Central memory CD8-positive, alpha-beta T cell (primary cell): ENCODE measurements around the gene TNS1.

Experiments
- ATAC-seq: fragments of 150-1000 bp; cut with Tn5 transposase; replicated peaks from 2 replicates; pipeline ENCODE4 v1.10.0; 2022; ENCODE audit warnings: mild to moderate bottlenecking, moderate FRiP score, moderate number of reproducible peaks; ENCODE audit not compliant: poor library complexity, severe bottlenecking; ENCODE audit errors: extremely low read depth
- DNase-seq, 2 donors: peaks; one replicate each; pipeline ENCODE4 v3.0.0; 2021; ENCODE audit warnings: low spot score in 2 of 2
- H3K27ac Mint-ChIP-seq: one replicate; pipeline ENCODE4 v1.8.0; 2022; ENCODE audit warnings: low read depth, mild to moderate bottlenecking, moderate library complexity, mixed read lengths
- H3K27me3 Mint-ChIP-seq: one replicate; pipeline ENCODE4 v1.8.0; 2022; ENCODE audit warnings: mixed read lengths
- H3K36me3 Mint-ChIP-seq: one replicate; pipeline ENCODE4 v1.8.0; 2022; ENCODE audit warnings: mild to moderate bottlenecking, moderate library complexity, mixed read lengths; ENCODE audit not compliant: insufficient read depth
- H3K4me1 Mint-ChIP-seq: one replicate; pipeline ENCODE4 v1.8.0; 2022; ENCODE audit warnings: mixed read lengths
- H3K4me3 Mint-ChIP-seq: one replicate; pipeline ENCODE4 v1.8.0; 2022; ENCODE audit warnings: mild to moderate bottlenecking, moderate library complexity, mixed read lengths
- H3K9me3 Mint-ChIP-seq: one replicate; pipeline ENCODE4 v1.8.0; 2022; ENCODE audit warnings: mixed read lengths

Gene TNS1

GRCh38 chr2:217997510-217997909, 5.3 kb downstream of the TNS1 start:
- Mint-ChIP-seq H3K36me3 (no peaks in the 10 kb centered on the region), H3K4me3 (no peak overlapping the region), H3K4me1 (no peaks in the 10 kb centered on the region), H3K9me3 (no peaks in the 10 kb centered on the region), H3K27me3 (peaks cover 62% of the 10 kb centered on the region), H3K27ac (no peak overlapping the region)
- ATAC-seq (no peak), DNase-seq (no peak)

GRCh38 chr2:217996361-217996760, 6.4 kb downstream of the TNS1 start:
- Mint-ChIP-seq H3K4me3 (no peak overlapping the region), H3K27me3 (peaks cover 62% of the 10 kb centered on the region), H3K27ac (no peak overlapping the region), H3K36me3 (no peaks in the 10 kb centered on the region), H3K9me3 (no peaks in the 10 kb centered on the region), H3K4me1 (no peaks in the 10 kb centered on the region)
- DNase-seq (no peak), ATAC-seq (no peak)

- Mint-ChIP-seq H3K9me3 (no peaks in the 10 kb centered on the region), H3K4me3 (no peak overlapping the region), H3K27ac (no peak overlapping the region), H3K36me3 (no peaks in the 10 kb centered on the region), H3K27me3 (peaks cover 56% of the 10 kb centered on the region), H3K4me1 (no peaks in the 10 kb centered on the region)
- ATAC-seq, result no peak
- no peak for DNase-seq
Observed at GRCh38 chr2:217995731-217996231, 7.0 kb downstream of the TNS1 start.

DNA sequence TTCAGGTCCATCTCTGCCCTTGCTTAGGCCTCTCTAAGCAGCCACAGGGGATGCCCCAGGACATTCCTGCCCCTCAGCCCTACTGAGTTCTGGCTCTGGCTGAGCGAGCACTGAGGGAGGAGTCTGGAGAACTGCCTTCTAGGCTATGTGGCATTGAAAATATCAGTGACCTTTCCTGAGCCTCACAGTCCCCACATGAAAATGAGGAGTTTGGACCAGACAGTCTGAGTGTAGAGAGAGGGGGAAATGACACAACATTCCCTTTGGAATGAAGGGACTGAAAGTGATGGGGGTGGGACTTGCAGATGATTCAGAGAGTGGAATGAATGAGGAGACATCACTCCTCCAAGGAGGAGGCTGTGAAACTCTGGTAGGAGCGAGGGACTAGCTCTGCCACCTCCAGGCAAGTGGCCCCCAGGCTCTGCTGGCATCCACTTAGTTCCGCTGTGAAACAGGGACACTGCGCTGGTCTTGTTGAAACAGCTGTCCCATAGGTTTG, 8.0 kb downstream of the TNS1 start:
- H3K4me1 Mint-ChIP-seq, result no peaks in the 10 kb centered on the region
- no peak overlapping the region for H3K4me3 Mint-ChIP-seq
- no peak for DNase-seq
- no peaks in the 10 kb centered on the region for H3K36me3 Mint-ChIP-seq
- no peaks in the 10 kb centered on the region for H3K9me3 Mint-ChIP-seq
- ATAC-seq, result no peak
- H3K27me3 Mint-ChIP-seq, result peaks cover 47% of the 10 kb centered on the region
- H3K27ac Mint-ChIP-seq, result no peak overlapping the region

DNA sequence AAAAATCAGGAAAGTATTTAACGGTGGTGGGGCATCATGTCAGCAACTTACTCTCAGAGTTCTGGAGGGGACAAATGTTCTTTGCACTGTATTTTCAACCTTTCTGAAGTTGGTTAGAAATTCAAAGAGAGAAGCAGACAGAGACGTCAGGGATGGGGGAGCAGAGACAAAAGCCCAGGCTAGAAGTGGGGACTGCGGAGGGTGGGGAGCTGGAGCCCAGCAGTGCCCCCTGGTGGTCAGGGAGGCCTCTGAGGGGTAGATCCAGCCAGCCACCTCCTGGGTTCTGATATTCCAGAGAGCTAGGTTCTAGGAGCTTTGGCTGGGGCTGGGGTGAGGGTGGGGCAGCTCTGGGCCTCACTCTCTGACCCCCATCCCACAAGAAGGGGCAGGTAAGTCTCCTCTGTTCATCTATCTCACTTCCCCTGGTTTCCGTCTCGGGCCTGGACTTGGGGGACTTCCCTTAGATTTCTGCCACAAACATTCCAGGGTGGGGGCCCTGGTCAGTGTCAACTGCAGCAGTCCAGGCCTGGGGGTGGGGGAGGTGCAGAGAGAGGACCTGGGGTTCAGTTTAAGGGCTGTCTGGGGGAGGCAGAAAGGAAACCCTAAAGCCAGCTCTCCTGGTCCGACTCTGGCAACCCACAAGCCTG, 8.9 kb downstream of the TNS1 start:
- DNase-seq (peak in 1 of 2 donors; percentile 26), ATAC-seq (no peak)
- no peaks in the 10 kb centered on the region for H3K36me3 Mint-ChIP-seq
- H3K27me3 Mint-ChIP-seq, result peaks cover 45% of the 10 kb centered on the region
- H3K4me3 Mint-ChIP-seq, result no peak overlapping the region
- H3K9me3 Mint-ChIP-seq, result no peaks in the 10 kb centered on the region
- peaks cover 2% of the 10 kb centered on the region for H3K4me1 Mint-ChIP-seq
- no peak overlapping the region for H3K27ac Mint-ChIP-seq

DNA sequence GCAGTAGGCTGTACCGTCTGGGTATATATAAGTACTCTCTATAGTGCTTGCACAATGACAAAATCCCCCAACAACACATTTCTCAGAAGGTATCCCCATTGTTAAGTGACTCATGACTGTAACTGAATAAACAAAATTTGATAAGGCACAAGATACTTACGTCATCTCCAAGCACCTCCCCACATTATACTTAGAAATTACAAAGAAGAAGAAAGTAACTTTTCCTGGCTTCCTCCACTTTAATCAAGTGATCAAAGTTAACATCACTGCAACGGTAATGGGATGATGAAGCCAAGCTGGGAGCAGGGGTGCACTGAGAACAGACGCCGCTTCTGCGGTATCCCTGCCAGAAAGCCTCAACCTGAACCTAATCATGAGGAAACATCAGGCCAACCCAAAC, 9.7 kb downstream of the TNS1 start:
- ATAC-seq (no peak), DNase-seq (no peak)
- H3K4me1 Mint-ChIP-seq, result peaks cover 6% of the 10 kb centered on the region
- H3K4me3 Mint-ChIP-seq, result no peak overlapping the region
- no peaks in the 10 kb centered on the region for H3K9me3 Mint-ChIP-seq
- H3K27ac Mint-ChIP-seq, result no peak overlapping the region
- no peaks in the 10 kb centered on the region for H3K36me3 Mint-ChIP-seq
- H3K27me3 Mint-ChIP-seq, result peaks cover 46% of the 10 kb centered on the region

GRCh38 chr2:217992061-217992460, 10.7 kb downstream of the TNS1 start:
- no peak for ATAC-seq
- no peak for DNase-seq
- Mint-ChIP-seq H3K36me3 (no peaks in the 10 kb centered on the region), H3K9me3 (no peaks in the 10 kb centered on the region), H3K27me3 (peaks cover 36% of the 10 kb centered on the region), H3K4me1 (peaks cover 6% of the 10 kb centered on the region), H3K4me3 (no peak overlapping the region), H3K27ac (no peak overlapping the region)

DNA sequence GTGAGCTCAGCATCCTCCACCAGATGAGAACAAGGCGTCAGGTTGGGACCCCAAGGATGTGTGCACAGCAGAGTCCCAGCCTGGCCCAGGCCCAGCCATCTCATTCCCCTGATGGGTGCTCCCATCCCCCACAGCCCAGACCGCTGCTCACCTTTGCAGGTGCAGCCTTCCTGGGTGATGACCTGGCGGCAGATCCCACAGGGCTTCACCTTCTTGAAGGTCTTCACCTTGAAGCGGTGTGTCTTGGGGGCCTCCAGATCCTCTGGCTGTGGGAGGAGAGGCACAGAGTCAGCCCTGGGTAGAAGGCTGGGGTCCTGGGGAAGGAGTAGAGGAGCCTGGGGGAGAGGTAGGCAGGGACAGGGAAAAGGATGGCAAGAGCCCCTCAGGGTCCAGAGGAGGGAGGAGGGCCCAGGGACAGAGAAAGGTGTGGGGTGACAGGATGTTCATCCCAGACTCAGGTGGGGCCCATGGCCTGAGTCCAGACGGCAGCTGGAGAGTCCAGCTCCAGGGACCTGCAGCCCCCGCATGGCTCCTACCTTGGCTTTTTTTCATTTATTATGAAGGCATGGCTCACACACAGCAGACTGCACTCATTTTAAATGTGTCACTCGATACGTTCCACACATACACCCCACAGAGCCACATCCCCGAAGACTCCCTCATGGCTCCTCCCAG, 11.9 kb downstream of the TNS1 start:
- peaks cover 26% of the 10 kb centered on the region for H3K27me3 Mint-ChIP-seq
- no peaks in the 10 kb centered on the region for H3K9me3 Mint-ChIP-seq
- no peak for DNase-seq
- H3K36me3 Mint-ChIP-seq, result no peaks in the 10 kb centered on the region
- H3K4me1 Mint-ChIP-seq, result peaks cover 6% of the 10 kb centered on the region
- H3K4me3 Mint-ChIP-seq, result no peak overlapping the region
- ATAC-seq, result no peak
- no peak overlapping the region for H3K27ac Mint-ChIP-seq

DNA sequence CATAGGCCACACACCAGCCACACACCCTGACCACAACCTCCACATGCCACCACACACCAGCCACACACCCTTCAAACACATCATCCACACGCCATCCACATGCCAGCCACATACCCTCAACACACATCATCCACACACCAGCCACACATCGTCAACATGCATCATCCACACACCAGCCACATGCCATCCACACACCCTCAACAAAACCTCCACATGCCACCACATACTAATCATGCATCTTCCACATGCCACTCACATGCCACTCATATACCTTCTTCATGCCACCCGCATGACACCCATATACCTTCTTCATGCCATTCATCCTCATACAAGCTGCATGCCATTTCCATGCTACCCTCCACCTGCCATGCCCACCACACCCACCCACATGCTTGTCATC, 12.4 kb downstream of the TNS1 start:
- Mint-ChIP-seq H3K27me3 (peaks cover 26% of the 10 kb centered on the region), H3K27ac (no peak overlapping the region), H3K4me3 (no peak overlapping the region), H3K9me3 (no peaks in the 10 kb centered on the region), H3K4me1 (peaks cover 6% of the 10 kb centered on the region), H3K36me3 (no peaks in the 10 kb centered on the region)
- ATAC-seq, result no peak
- DNase-seq, result no peak

GRCh38 chr2:217989221-217989948, 13.4 kb downstream of the TNS1 start:
- no peak for DNase-seq

GRCh38 chr2:217988840-217989204, 14.0 kb downstream of the TNS1 start:
- no peaks in the 10 kb centered on the region for H3K9me3 Mint-ChIP-seq
- no peak overlapping the region for H3K27ac Mint-ChIP-seq
- no peaks in the 10 kb centered on the region for H3K36me3 Mint-ChIP-seq
- DNase-seq (no peak), ATAC-seq (no peak)
- peaks cover 26% of the 10 kb centered on the region for H3K27me3 Mint-ChIP-seq
- no peak overlapping the region for H3K4me3 Mint-ChIP-seq
- peaks cover 6% of the 10 kb centered on the region for H3K4me1 Mint-ChIP-seq

More at GRCh38 chr2:217989221-217989948, 13.4 kb downstream of the TNS1 start:
- Mint-ChIP-seq H3K9me3 (no peaks in the 10 kb centered on the region), H3K27ac (no peak overlapping the region), H3K4me1 (peaks cover 6% of the 10 kb centered on the region), H3K36me3 (no peaks in the 10 kb centered on the region), H3K4me3 (no peak overlapping the region), H3K27me3 (peaks cover 26% of the 10 kb centered on the region)
- ATAC-seq, result no peak

GRCh38 chr2:217988014-217988839, 14.6 kb downstream of the TNS1 start:
- ATAC-seq (no peak), DNase-seq (peak in 1 of 2 donors; percentile 47)
- Mint-ChIP-seq H3K4me1 (peaks cover 6% of the 10 kb centered on the region), H3K27me3 (peaks cover 26% of the 10 kb centered on the region), H3K27ac (no peak overlapping the region), H3K9me3 (no peaks in the 10 kb centered on the region), H3K4me3 (no peak overlapping the region), H3K36me3 (no peaks in the 10 kb centered on the region)
